Stimulated activated CD4-positive, alpha-beta T cell treated with anti-CD3 and anti-CD28 coated beads, Interleukin-15, amount 100 ng/mL, for 24 hours (primary cell): Measurements from ENCODE around the gene PDSS2.
A peak's percentile ranks its signal among the peaks of the same experiment; 100 is the strongest.
"Not testable (repeated sequence)": the region's sequence is repeated elsewhere in the genome, so short reads cannot be mapped to it uniquely, and the experiment has no call there.

ENCODE experiments used
- DNase-seq: peaks from one replicate; pipeline ENCODE4 v3.0.0-alpha.2; 2020

The PDSS2 gene

DNA sequence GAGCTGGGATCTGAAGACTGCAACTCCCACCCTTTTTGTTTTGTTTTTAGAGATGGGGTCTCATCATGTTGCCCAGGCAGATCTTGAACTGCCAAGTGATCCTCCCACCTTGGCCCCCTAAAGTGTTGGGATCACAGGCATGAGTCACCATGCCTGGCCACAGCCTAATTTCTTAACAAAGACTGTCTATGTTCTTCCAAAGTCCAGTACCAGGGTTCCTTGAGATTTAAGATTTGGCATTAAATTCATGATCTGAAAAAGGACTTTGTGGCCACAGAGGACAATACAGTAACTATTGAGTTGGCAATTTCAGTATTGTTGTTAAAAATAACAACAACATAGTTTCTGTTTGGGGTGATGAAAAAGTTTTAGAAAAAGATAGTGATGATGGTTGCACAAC lies 315.4 kb downstream of the PDSS2 start:
- DNase-seq, result no peak

GRCh38 chr6:107140581-107140980 lies 318.8 kb downstream of the PDSS2 start:
- no peak for DNase-seq

DNA sequence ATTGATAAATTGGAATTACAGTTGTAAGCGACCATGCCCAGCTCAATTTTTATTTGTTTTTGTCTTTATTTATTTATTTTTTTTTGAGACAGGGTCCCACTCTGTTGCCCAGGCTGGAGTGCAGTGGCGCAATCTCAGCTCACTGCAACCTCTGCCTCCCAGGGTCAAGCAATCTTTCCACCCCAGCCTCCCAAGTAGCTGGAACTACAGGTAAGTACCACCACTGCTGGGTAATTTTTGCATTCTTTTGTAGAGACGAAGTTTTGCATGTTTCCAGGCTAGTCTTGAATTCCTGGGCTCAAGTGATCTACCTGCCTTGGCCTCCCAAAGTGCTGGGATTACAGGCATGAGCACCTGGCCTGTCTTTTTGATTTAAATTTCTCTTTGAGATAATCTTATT lies 323.0 kb downstream of the PDSS2 start:
- not testable (repeated sequence) for DNase-seq

GRCh38 chr6:107135048-107135680 lies 324.2 kb downstream of the PDSS2 start:
- DNase-seq, result not testable (repeated sequence)

GRCh38 chr6:107132330-107132954 lies 326.9 kb downstream of the PDSS2 start:
- peak; percentile 50 for DNase-seq

- DNase-seq, result no peak
Observed at GRCh38 chr6:107129370-107129925, 329.9 kb downstream of the PDSS2 start.

DNA sequence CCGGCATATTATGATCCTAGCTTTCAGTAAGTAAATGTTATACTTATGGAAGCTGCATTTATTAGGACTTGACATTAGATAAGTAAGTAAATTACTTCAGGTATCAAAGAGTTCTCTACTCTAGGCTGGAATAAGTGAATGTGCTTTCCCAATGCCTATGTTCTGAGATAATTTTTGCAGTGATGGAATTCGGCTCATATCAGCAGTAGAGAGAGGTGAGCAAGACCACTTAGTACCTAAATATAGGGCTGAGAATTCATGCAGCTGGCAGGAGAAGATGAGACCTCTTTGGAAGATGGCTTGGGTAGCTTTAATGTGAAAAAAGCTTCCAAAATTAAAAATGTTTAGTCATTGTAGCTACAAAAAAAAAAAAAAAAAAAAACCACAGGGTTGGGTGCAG lies 330.8 kb downstream of the PDSS2 start:
- DNase-seq, result no peak

DNA sequence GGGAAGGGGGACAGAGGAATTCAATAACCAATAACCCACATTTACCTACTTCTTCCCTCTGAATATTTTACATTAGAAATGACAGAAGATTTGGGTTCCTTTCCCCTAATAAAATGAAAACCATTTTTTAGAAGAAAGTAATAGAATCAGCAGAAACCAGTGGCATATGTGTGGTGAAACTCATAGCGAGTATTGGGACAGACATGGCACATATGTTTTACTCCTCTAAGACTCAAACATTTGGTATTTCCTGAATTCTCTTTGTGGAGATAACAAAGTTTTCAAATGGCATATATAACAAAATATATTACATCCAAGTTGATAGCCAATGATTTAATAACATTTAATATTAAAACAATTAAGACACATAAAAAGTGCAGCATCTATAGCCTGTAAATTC lies 331.2 kb downstream of the PDSS2 start:
- DNase-seq, result no peak

DNA sequence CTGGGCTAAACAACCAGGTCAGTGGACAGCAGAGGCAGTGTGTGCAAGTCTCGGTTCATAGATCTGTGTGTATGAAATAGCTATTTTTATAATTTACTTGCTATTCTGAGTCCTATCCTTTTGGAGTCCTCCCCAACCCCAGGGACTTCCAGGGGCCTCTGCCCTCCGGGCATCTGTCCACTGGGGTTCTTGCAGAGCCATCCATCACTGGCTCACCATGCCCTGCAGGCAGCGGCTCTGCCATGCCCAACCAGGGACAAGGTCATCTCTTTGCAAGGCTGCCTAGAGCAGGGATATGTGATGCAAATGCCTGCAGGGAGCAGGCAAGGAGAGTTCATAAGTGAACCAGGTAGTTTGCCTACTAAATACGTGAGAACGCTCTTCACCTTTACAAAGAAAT lies 333.6 kb downstream of the PDSS2 start:
- DNase-seq, result no peak

- DNase-seq, result no peak
Observed at GRCh38 chr6:107124934-107125348, 334.4 kb downstream of the PDSS2 start.

DNA sequence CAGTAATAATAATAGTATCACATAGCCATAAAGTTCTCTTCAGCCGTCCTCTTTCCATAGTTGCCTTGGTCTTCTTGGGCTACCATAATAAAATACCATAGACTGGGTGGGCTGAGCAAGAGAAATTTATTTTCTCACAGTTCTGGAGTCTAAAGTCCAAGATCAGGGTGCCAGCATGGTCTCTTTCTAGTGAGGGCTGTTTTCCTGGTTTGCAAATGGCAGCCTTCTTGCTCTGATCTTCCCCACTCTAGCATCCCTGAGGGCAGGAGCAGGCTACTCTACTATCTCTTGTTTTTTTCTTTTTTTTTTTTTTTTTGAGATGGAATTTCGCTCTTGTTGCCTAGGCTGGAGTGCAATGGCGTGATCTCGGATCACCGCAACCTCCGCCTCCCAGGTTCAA lies 335.9 kb downstream of the PDSS2 start:
- DNase-seq, result no peak

GRCh38 chr6:107122748-107123147 lies 336.6 kb downstream of the PDSS2 start:
- no peak for DNase-seq

- DNase-seq, result no peak
Observed at GRCh38 chr6:107121964-107122495, 337.3 kb downstream of the PDSS2 start.

DNA sequence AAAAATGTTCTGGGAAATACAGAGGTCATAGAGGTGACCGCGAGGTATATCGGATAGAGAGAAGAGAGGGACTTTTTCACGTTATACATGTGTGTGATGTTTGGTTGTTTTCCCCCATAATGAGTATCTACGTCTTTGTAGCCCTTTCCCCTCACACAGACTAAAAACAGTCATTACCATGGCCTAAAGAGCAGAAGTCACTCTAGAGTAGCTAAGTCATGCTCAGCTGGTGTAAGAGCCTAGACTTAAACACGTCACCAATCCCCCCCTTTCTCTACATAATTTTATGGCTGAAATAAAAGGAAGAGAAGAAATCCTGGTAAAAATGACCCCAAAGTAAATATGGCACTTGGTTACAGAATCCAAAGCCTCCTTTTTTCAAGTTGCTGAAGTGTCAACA lies 338.1 kb downstream of the PDSS2 start:
- DNase-seq, result no peak

GRCh38 chr6:107120404-107120803 lies 339.0 kb downstream of the PDSS2 start:
- DNase-seq, result no peak

- no peak for DNase-seq
Observed at GRCh38 chr6:107118976-107119375, 340.4 kb downstream of the PDSS2 start.

- DNase-seq, result not testable (repeated sequence)
Observed at GRCh38 chr6:107118540-107118939, 340.8 kb downstream of the PDSS2 start.

- no peak for DNase-seq
Observed at GRCh38 chr6:107116931-107117330, 342.4 kb downstream of the PDSS2 start.

DNA sequence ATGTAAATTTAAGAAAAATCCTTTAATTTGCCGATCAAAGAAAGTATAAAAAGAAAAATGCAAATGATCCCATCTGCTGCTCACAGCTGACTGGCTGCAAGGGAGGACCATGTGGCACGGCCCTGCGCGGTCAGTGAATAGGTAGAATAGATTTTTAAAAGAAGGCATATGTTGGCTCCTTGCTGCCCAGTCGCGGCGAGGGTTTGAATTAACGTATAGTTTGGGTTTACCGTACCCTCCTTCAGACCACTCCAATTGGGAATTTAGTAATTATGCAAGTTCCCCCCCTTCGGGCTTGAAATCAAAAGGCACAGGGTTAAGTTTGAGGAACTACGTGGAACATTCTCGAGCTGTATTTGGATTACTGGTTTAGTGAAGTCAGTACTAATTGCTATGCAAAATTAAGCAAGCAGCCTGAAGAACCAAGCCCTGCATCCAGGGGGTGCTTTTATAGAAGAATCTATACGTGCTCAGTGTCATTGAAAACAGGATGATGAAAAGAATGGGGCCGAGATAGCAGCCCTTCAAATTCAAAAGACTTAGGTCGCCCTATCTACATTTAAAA lies 343.0 kb downstream of the PDSS2 start:
- DNase-seq, result peak; percentile 29

- DNase-seq, result peak; percentile 58
Observed at GRCh38 chr6:107115695-107116327, 343.6 kb downstream of the PDSS2 start.

GRCh38 chr6:107114926-107115694 lies 344.3 kb downstream of the PDSS2 start, which contains the start of gene BEND3:
TSS of gene BEND3 (minus strand) at chr6:107115515. CDS start at chr6:107099285, 16,230 bp downstream.
- DNase-seq, result peak; percentile 55

DNA sequence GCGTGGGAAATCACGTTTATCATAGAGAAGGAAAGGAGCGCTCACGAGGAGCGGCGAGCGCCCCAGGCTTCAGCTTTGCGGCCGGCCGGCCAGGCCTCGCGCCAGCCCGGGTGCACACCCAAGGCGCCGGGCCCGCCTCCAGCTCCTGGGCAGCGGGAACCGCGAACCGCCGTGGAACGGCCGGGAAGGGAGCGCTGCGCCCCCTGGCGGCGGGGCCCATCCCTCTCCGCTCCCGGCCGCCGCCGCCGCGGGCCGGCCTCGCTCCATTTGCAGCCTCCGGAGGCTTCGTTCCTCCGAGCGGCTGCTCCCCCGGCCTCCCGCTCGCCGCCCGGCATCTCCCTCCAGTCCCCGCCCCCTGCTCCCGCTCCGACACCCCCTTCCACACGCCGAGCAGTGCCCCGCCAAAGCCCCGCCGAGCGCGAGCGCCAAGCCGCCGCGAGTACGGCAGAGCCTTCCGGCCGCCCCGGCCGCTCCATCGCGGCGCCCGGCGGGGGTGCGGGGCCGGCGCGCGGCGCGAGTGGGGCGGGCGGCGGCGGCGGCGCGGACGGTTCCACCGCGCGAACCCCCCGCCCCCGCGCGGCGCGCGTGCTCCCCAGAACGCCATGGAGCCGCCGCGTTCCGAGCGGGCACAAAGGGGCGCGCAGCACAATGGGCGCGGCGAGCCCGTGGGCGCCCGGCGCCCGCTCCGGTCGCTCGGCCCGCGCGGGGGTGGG lies 345.0 kb downstream of the PDSS2 start:
- peak; percentile 82 for DNase-seq
